ENCODE measurements around the gene LYRM9. TPM values are rescaled to one million over a fixed set of nuclear protein-coding genes. Genes with fewer than 3 reads are reported as not detected.
A peak's percentile ranks its signal among the peaks of the same experiment; 100 is the strongest.

LYRM9 gene
- polyA plus RNA-seq, 2 of the 4 experiments (the other 2 are of a cell fraction): 1.4 to 2.5 TPM

DNA sequence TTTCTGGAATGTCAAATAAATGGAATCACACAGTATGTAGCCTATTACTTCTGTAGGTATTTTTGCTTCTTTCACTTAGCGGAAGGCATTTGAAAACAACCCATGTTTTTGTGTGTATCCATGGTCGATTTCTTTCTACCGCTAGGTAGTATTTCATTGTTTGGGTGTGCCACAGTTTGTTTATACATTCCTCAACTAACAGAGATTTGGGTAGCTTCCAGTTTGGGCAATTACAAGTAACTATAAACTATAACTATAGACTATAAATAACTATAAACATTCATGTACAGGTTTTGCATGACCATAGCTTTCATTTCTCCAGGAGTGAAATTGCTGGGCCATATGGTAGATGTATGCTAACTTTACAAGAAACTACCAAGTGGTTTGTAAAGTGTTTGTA, 40.1 kb downstream of the LYRM9 start:
- 60% methylated on average over 3 of the region's 3 CpGs for WGBS (ENCODE audit: missing lambda C conversion rate)
- FAIRE-seq (peak; percentile 23), DNase-seq (ENCODE audit: low read depth in 1 of 2, low spot score in 1 of 2) (no peak), ATAC-seq (no peak)
- no peaks in the 10 kb centered on the region for H3K9me3 ChIP-seq
- H3K4me1 ChIP-seq: no peaks in the 10 kb centered on the region
- no peak overlapping the region for H3K27ac ChIP-seq
- no peak overlapping the region for H3K4me2 ChIP-seq
- POLR2A ChIA-PET: no interaction called here
- no peak overlapping the region for H3K4me3 ChIP-seq
- CTCF ChIA-PET: interaction anchor here (0.7 to 7.6 kb wide), 4 partner anchors 11 to 48 kb away, joined by 3 to 52 read pairs (median 4); no protein-coding TSS in a partner anchor
- TF ChIP-seq PHF8 (IDR thresholded peaks at IDR 0.05; ENCODE audit: borderline replicate concordance, low read depth): no peak
- TF ChIP-seq FOSL2 (IDR thresholded peaks at IDR 0.05): no peak
- no peak for TF ChIP-seq FOSL2 (CRISPR knock-in tag; IDR thresholded peaks at IDR 0.05)
- TF ChIP-seq, protein P1, sequence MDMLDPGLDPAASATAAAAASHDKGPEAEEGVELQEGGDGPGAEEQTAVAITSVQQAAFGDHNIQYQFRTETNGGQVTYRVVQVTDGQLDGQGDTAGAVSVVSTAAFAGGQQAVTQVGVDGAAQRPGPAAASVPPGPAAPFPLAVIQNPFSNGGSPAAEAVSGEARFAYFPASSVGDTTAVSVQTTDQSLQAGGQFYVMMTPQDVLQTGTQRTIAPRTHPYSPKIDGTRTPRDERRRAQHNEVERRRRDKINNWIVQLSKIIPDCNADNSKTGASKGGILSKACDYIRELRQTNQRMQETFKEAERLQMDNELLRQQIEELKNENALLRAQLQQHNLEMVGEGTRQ (IDR thresholded peaks at IDR 0.05): no peak
- no peak for TF ChIP-seq CBX8 (IDR thresholded peaks at IDR 0.05)
- TF ChIP-seq, protein P2, sequence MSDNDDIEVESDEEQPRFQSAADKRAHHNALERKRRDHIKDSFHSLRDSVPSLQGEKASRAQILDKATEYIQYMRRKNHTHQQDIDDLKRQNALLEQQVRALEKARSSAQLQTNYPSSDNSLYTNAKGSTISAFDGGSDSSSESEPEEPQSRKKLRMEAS (IDR thresholded peaks at IDR 0.05): no peak
- no peak for TF ChIP-seq NFE2L2 (conservative IDR thresholded peaks at IDR 0.05; ENCODE audit: low read length)
- TF ChIP-seq, protein P3, sequence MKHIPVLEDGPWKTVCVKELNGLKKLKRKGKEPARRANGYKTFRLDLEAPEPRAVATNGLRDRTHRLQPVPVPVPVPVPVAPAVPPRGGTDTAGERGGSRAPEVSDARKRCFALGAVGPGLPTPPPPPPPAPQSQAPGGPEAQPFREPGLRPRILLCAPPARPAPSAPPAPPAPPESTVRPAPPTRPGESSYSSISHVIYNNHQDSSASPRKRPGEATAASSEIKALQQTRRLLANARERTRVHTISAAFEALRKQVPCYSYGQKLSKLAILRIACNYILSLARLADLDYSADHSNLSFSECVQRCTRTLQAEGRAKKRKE (CRISPR knock-in tag; IDR thresholded peaks at IDR 0.05; ENCODE audit: low read depth): no peak
- no peak for TF ChIP-seq CHD2 (IDR thresholded peaks at IDR 0.05; ENCODE audit: low read length, partially characterized antibody)
- no peak for TF ChIP-seq NR3C1 (IDR thresholded peaks at IDR 0.05)
- TF ChIP-seq CEBPB (IDR thresholded peaks at IDR 0.05): no peak
- TF ChIP-seq, protein P4, sequence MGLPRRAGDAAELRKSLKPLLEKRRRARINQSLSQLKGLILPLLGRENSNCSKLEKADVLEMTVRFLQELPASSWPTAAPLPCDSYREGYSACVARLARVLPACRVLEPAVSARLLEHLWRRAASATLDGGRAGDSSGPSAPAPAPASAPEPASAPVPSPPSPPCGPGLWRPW (IDR thresholded peaks at IDR 0.05): no peak

DNA sequence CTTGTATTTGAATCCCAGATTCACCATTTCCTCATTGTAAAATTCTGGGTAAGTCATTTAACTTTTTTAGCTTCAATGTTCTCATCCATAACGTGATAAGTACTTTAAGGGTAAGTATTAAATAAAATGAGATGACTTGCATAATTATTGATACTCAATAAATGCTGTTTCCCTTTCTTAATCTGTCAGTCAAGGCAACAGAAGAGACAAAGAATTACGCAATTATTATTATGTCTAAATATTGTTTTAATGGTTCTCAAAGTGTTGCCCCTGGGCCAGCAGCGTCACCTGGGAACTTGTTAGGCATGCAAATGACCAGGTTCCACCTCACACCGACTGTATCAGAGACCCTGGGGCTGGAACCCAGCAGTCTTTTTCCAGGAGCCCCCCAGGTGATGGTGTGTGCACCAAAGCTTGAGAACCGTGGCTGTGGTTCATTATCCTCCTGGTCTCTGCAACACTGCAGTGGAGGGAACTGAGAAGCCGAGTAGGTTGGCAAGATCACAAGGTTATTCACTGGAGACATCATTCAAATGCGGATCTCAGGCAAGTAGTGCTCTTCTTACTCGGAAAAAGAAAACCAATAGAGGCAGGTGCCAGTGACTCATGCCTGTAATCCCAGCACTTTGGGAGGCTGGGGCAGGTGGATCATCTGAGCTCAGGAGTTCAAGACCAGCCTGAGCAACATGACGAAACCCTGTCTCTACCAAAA, 43.5 kb downstream of the LYRM9 start:
- ATAC-seq: no peak
- no peak overlapping the region for H3K4me2 ChIP-seq
- H3K4me3 ChIP-seq: no peak overlapping the region
- ChIA-PET CTCF (interaction anchor here (0.9 to 7.6 kb wide), 3 partner anchors 11 to 44 kb away, joined by 3 to 52 read pairs (median 14); no protein-coding TSS in a partner anchor), POLR2A (interaction anchor here (0.5 kb wide), 1 partner anchor 433 kb away, joined by 8 read pairs; no protein-coding TSS in a partner anchor)
- TF ChIP-seq CEBPB (IDR thresholded peaks at IDR 0.05) (peak in 1 of 2 experiments; percentile 32; a peak in 1 of 4 replicates), HOXB13 (CRISPR knock-in tag; IDR thresholded peaks at IDR 0.05; ENCODE audit: low read depth) (no peak), TP53 (CRISPR knock-in tag; IDR thresholded peaks at IDR 0.05) (no peak), MAFK (IDR thresholded peaks at IDR 0.05; ENCODE audit: partially characterized antibody) (peak; percentile 34), RARB (CRISPR knock-in tag; IDR thresholded peaks at IDR 0.05) (no peak), NFE2L2 (conservative IDR thresholded peaks at IDR 0.05; ENCODE audit: low read length) (peak; percentile 71)
- TF ChIP-seq, protein P1 (IDR thresholded peaks at IDR 0.05): no peak
- FAIRE-seq: peak; percentile 39
- no peaks in the 10 kb centered on the region for H3K4me1 ChIP-seq
- 14% methylated on average over 9 of the region's 9 CpGs for WGBS (ENCODE audit: missing lambda C conversion rate)
- H3K9me3 ChIP-seq: no peaks in the 10 kb centered on the region
- DNase-seq (ENCODE audit: low read depth in 1 of 2, low spot score in 1 of 2): no peak
- no peak overlapping the region for H3K27ac ChIP-seq

DNA sequence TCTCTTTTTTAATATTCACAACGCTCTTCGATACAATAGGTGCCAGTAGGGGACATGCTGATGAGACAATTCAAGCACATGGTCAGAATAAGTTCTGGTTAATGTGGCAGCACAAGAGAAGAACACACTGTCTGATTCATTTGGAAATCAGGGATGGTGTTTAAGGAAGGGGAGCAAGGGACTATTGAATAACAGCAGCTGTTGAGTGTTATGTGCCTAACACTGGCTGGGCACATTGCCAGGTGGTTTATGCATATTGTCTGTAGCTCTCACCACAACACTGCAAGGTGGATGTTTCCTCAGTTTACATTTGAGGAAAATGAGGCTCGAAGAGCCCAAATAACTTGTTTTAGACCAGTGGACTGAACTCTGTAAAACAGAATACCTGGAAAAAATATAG, 44.2 kb downstream of the LYRM9 start:
- FAIRE-seq: peak; percentile 7
- no peaks in the 10 kb centered on the region for H3K4me1 ChIP-seq
- TF ChIP-seq ESRRA (IDR thresholded peaks at IDR 0.05; ENCODE audit: borderline replicate concordance, low read length) (no peak), RCOR1 (IDR thresholded peaks at IDR 0.05; ENCODE audit: low read depth, low read length) (no peak), CBX8 (IDR thresholded peaks at IDR 0.05) (no peak), TP53 (CRISPR knock-in tag; IDR thresholded peaks at IDR 0.05) (no peak), HOXB5 (CRISPR knock-in tag; IDR thresholded peaks at IDR 0.05) (no peak), KDM1A (IDR thresholded peaks at IDR 0.05; ENCODE audit: low read depth) (no peak), BHLHE40 (IDR thresholded peaks at IDR 0.05; ENCODE audit: low read depth, low read length) (no peak)
- TF ChIP-seq, protein P5, sequence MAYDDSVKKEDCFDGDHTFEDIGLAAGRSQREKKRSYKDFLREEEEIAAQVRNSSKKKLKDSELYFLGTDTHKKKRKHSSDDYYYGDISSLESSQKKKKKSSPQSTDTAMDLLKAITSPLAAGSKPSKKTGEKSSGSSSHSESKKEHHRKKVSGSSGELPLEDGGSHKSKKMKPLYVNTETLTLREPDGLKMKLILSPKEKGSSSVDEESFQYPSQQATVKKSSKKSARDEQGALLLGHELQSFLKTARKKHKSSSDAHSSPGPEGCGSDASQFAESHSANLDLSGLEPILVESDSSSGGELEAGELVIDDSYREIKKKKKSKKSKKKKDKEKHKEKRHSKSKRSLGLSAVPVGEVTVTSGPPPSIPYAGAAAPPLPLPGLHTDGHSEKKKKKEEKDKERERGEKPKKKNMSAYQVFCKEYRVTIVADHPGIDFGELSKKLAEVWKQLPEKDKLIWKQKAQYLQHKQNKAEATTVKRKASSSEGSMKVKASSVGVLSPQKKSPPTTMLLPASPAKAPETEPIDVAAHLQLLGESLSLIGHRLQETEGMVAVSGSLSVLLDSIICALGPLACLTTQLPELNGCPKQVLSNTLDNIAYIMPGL (CRISPR knock-in tag; IDR thresholded peaks at IDR 0.05; ENCODE audit: borderline replicate concordance): no peak
- TF ChIP-seq, protein P6, sequence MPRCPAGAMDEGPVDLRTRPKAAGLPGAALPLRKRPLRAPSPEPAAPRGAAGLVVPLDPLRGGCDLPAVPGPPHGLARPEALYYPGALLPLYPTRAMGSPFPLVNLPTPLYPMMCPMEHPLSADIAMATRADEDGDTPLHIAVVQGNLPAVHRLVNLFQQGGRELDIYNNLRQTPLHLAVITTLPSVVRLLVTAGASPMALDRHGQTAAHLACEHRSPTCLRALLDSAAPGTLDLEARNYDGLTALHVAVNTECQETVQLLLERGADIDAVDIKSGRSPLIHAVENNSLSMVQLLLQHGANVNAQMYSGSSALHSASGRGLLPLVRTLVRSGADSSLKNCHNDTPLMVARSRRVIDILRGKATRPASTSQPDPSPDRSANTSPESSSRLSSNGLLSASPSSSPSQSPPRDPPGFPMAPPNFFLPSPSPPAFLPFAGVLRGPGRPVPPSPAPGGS (IDR thresholded peaks at IDR 0.05): no peak
- TF ChIP-seq, protein P1 (IDR thresholded peaks at IDR 0.05): no peak
- TF ChIP-seq, protein P2 (IDR thresholded peaks at IDR 0.05): no peak

More for the DNA sequence above, 44.2 kb downstream of the LYRM9 start:
- Histone ChIP-seq H3K27ac (no peak overlapping the region), H3K4me2 (no peak overlapping the region), H3K9me3 (no peaks in the 10 kb centered on the region), H3K4me3 (no peak overlapping the region)
- 13% methylated on average over 3 of the region's 3 CpGs for WGBS (ENCODE audit: missing lambda C conversion rate)
- no peak for DNase-seq (ENCODE audit: low read depth in 1 of 2, low spot score in 1 of 2)
- POLR2A ChIA-PET: no interaction called here
- no peak for ATAC-seq
- CTCF ChIA-PET: interaction anchor here (0.9 to 7.6 kb wide), 3 partner anchors 12 to 43 kb away, joined by 3 to 52 read pairs (median 14); no protein-coding TSS in a partner anchor
